H4 (cell line): Measurements from ENCODE around the gene CTNNBL1. TPM values are rescaled to one million over a fixed set of nuclear protein-coding genes. Genes with fewer than 3 reads are reported as not detected.

Experiments
- DNase-seq: peaks from one replicate; pipeline ENCODE4 v3.0.0-alpha.2; 2015; ENCODE audit warnings: low spot score
- total RNA-seq: library from RNA; depleted of rRNA; stranded (reverse); fragments of >200 nt; shearing (Covaris generic); gene quantifications from 2 replicates; pipeline ENCODE4 v1.2.3, GENCODE V29; 2014

The CTNNBL1 gene
- total RNA-seq, 1 experiment from 2014 or later, result 39.8 TPM

DNA sequence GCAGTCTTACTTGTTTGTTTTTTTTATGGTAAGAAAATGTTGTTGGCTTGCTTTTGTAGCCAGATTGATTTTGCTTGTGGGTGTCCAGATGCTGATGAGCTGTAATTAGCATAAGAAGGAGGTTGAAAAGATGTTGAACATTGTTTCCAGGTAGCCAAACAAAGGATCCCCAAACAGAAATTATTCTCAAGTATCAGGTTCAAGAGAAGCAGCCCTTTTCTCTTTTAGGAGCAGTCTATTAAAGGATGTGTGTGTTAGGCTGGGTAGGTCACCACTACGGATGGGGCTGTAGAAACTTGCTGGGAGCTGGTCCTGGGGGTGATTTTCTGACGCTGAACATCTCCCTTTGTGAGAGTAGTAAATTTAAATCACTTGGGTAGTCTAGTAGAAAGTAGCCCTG is 122.2 kb downstream of the CTNNBL1 start:
- no peak for DNase-seq

DNA sequence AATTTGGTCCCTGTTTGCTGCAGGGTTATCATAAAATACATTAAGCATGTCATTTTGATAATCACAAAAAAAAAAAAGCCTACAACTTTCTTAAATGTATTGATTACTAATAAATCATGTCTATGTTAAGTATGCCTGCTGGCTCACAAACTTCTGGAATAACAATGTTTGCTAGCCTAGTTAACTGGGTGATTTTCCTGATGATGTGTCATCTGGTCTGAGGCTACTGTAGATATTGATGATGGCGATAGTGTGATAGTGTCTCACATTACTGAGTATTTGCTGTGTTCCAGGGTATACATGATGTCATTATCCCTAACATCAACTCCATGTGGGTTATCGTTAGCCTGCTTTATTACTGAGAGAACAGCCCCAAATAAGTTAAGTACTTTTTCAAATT is 122.9 kb downstream of the CTNNBL1 start:
- DNase-seq, result no peak

- no peak for DNase-seq
These were observed 127.9 kb downstream of the CTNNBL1 start for GRCh38 chr20:37821696-37822095.

GRCh38 chr20:37822141-37822601 is 128.3 kb downstream of the CTNNBL1 start:
- peak; percentile 36 for DNase-seq

- DNase-seq, result no peak
These were observed 129.6 kb downstream of the CTNNBL1 start for GRCh38 chr20:37823296-37823980.

GRCh38 chr20:37827605-37828004 is 133.8 kb downstream of the CTNNBL1 start:
- no peak for DNase-seq

- no peak for DNase-seq
These were observed 134.9 kb downstream of the CTNNBL1 start for GRCh38 chr20:37828684-37829083.

DNA sequence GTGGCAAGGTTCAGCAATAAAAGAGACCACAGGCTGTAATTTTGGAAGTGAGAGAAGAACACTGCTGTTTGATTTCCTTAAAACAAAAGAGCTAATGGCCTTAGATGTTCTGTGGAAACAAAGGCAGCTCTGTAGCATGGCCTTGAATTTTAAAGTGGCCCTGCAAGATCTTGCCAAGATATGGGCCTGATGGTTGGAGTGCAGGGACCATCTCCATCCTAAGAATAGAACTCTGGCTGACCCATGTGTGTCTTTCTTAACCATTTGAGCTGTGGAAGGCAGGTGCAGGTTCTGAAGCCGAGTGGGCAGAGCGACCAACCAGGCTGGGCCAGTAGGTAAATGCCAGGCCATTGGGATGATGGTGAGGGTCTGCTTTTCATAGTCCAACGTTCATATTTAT is 135.3 kb downstream of the CTNNBL1 start:
- no peak for DNase-seq

GRCh38 chr20:37833221-37833896 is 139.5 kb downstream of the CTNNBL1 start:
- DNase-seq, result no peak

GRCh38 chr20:37836926-37837325 is 143.1 kb downstream of the CTNNBL1 start:
- DNase-seq, result no peak

- DNase-seq, result no peak
These were observed 144.1 kb downstream of the CTNNBL1 start for GRCh38 chr20:37837924-37838323.

DNA sequence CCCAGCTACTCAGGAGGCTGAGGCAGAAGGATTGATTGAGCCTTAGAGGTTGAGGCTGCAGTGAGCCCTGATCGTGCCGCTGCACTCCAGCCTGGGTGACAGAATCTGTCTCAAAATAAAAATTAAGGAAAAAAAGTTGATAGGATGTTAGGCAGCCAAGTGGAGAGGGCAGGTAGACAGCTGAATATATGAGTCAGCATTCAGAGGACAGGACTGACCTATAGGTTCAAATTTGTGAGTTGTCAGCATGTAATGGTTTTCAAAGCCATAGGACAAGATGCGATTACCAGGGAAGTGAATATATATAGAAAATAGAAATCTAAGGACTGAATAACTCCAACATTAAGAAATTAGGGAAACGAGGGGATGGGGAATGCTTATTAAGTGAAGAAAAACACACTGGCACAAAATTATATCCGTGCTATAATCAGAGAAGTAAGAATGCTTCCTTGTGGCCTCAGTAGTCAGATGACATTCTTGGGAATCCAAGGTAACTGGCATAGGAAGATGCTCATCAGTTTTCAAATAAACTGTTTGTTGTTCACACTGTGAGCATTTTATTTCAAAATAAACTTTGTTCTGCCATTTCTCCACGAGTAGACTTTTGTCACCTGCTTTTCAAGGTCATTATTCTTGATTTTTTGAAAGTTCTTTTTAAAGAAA is 145.1 kb downstream of the CTNNBL1 start:
- DNase-seq, result no peak

GRCh38 chr20:37839432-37839827 is 145.6 kb downstream of the CTNNBL1 start:
- no peak for DNase-seq

DNA sequence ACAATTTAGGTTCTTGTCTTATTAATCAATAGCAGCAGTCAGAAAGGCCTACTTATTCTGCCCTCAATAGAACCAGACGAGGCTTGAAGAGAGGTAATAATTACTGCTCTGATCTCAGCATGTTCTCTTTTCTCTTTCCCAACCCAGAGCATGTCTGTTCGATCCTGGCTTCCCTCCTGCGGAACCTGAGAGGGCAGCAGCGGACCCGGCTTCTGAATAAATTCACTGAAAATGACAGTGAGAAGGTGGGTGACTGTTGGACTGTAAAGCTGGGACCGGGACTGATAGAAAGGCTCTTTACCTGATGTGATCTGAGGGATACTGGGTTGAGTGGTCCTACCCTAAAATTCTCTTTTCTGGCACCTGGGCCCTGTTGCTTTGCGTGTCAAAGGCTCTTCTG is 146.1 kb downstream of the CTNNBL1 start:
- no peak for DNase-seq

DNA sequence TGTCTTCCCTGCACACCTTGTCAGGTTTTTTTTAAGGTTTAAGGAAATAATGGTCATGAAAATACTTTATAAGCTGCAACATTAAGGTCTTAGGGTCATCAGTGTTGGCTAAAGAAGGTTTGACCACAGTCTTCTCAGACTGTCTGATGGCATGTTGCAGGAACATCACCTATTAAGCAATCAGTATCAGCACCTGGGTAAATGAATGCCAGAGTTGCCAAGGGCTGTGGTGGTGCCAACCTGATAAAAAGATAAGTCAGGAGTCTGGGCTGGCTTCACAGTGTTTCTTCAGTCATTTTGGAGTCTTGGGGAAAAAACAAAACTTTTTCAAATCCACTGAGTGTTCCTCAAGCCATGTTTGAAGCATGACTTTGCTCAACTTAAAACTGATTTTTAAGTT is 147.6 kb downstream of the CTNNBL1 start:
- no peak for DNase-seq

- no peak for DNase-seq
These were observed 148.1 kb downstream of the CTNNBL1 start for GRCh38 chr20:37841971-37842370.

DNA sequence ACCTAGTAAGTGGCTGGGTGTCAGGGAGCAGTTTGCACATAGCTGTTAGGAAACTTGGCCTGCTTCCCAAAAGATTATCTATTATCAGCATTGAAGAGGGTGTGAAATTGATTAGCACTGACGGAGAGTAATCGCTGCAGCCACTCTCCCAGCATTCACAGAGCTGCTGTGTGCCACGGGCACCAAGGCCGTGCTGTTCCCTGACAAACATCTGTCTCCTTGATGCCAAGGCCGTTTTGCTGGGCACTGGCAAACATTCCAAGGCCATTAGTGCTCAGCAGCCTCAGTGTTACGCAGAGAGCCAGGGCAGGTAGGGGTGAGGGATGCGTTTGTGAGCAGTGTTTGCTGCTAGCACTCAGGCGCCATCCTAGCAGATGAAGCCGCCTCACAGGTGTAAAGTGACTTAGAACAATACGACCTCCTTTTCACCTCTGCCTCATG is 151.4 kb downstream of the CTNNBL1 start:
- DNase-seq, result no peak

DNA sequence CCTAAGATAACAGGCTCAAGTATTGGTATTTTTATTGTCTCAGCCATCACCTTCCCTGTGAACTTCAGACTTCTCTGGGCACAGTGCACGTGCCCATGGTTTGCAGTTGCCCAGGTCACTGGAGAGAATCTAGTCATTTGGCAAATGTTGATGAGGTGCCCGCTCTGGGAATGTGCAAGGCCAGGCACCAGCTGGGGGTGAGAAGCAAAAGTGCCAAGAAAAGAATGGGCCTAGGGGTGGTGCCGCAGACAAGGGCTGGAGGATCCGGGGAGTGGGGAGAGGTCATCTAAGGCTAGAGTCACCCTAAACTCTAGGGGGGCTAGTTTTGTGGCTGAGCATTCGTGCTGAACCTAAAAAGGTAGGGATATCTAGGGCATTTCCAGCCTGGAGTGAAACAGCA is 152.0 kb downstream of the CTNNBL1 start:
- DNase-seq, result no peak

GRCh38 chr20:37846573-37846972 is 152.7 kb downstream of the CTNNBL1 start:
- no peak for DNase-seq

GRCh38 chr20:37848706-37849105 is 154.9 kb downstream of the CTNNBL1 start:
- no peak for DNase-seq

DNA sequence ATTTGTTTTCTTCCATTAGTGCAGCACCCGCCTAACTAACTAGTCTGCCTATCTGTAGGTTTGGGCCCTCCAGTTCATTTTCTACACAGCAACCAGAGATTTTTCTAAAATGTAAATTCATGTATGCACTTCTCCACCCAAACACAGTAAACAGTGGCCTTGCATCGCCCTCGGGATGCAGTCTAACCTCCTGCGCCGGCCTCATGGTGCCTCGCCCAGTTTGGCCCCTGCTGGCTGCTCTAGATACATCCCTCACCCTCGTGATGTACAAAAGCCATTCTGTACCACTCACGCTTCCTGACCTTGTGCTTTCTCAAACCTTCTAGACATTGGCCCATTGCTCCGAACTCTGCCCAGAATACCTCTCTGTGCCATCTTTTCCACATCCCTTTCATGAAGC is 155.3 kb downstream of the CTNNBL1 start:
- no peak for DNase-seq

GRCh38 chr20:37849566-37849965 is 155.7 kb downstream of the CTNNBL1 start:
- DNase-seq, result no peak

GRCh38 chr20:37850036-37850592 is 156.3 kb downstream of the CTNNBL1 start:
- no peak for DNase-seq
